Activated naive CD4-positive, alpha-beta T cell treated with anti-CD3 and anti-CD28 coated beads, Interleukin-2, amount 50 U/mL, for 24 hours (primary cell): ENCODE results near the gene APLP2.
"Not testable (repeated sequence)": the region's sequence is repeated elsewhere in the genome, so short reads cannot be mapped to it uniquely, and the experiment has no call there.

Source experiments
- H3K27ac Mint-ChIP-seq: one replicate; pipeline ENCODE4 v1.8.0; 2021; ENCODE audit warnings: mild to moderate bottlenecking, mixed read lengths
- H3K27me3 Mint-ChIP-seq: one replicate; pipeline ENCODE4 v1.8.0; 2021; ENCODE audit warnings: mixed read lengths
- H3K36me3 Mint-ChIP-seq: one replicate; pipeline ENCODE4 v1.8.0; 2021; ENCODE audit warnings: mixed read lengths
- H3K4me1 Mint-ChIP-seq: one replicate; pipeline ENCODE4 v1.8.0; 2021; ENCODE audit warnings: mixed read lengths
- H3K4me3 Mint-ChIP-seq: one replicate; pipeline ENCODE4 v1.8.0; 2021; ENCODE audit warnings: mild to moderate bottlenecking, mixed read lengths
- H3K9me3 Mint-ChIP-seq: one replicate; pipeline ENCODE4 v1.8.0; 2021; ENCODE audit warnings: mixed read lengths

APLP2 gene

GRCh38 chr11:130070846-130071200, 1.1 kb downstream of the APLP2 start:
- peaks cover 29% of the 10 kb centered on the region for H3K4me1 Mint-ChIP-seq
- H3K27me3 Mint-ChIP-seq, result no peaks in the 10 kb centered on the region
- no peaks in the 10 kb centered on the region for H3K9me3 Mint-ChIP-seq
- H3K27ac Mint-ChIP-seq, result peak overlapping the region; percentile 4
- peaks cover 3% of the 10 kb centered on the region for H3K36me3 Mint-ChIP-seq
- H3K4me3 Mint-ChIP-seq, result peak overlapping the region; percentile 91

DNA sequence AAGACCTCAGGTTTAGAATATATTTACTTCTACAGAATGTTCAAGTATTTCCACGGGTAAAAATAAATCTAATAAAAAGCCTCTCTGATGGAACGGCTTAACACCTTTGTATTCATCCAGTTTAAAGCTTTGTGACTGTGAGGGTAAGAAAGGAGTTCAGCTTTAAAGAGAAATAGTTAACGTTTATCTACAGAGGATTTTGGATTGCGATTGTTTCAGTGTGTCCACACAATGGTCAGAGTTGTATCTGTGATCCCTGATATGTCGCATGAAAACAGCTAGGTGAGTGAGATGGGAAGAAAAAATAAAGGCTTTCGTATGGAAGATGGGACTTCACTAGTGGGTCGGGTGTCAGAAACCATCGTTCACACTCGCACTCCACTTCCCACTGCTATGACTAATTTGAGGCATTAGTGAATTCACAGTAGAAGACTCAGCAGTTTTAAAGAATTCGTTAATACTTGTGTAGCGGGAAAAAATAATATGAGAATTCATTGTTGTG, 1.6 kb downstream of the APLP2 start:
- Mint-ChIP-seq H3K36me3 (peaks cover 3% of the 10 kb centered on the region), H3K4me1 (peaks cover 29% of the 10 kb centered on the region), H3K27me3 (no peaks in the 10 kb centered on the region), H3K27ac (peak overlapping the region; percentile 4), H3K9me3 (no peaks in the 10 kb centered on the region), H3K4me3 (peak overlapping the region; percentile 91)

DNA sequence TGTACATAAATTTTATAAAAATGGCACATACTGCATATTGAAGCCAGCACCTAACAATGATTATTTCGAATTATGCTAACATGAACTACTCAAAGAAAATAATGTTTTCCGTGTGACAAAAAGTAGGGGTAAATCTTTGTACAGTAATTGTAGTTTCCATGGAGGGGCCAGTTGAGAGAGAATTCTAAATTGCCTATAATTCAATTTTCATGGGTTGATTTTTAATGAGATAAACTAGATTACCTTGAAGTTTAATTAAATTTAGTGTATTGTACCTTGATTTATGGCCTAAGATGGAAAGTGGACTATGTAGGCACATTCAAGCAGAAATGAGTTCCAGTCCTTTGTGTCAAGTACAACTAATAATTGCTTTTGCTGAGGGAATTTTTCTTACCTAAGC, 5.0 kb downstream of the APLP2 start:
- H3K9me3 Mint-ChIP-seq, result no peaks in the 10 kb centered on the region
- no peak overlapping the region for H3K4me3 Mint-ChIP-seq
- H3K36me3 Mint-ChIP-seq, result peaks cover 3% of the 10 kb centered on the region
- H3K27me3 Mint-ChIP-seq, result no peaks in the 10 kb centered on the region
- no peak overlapping the region for H3K27ac Mint-ChIP-seq
- peaks cover 33% of the 10 kb centered on the region for H3K4me1 Mint-ChIP-seq

DNA sequence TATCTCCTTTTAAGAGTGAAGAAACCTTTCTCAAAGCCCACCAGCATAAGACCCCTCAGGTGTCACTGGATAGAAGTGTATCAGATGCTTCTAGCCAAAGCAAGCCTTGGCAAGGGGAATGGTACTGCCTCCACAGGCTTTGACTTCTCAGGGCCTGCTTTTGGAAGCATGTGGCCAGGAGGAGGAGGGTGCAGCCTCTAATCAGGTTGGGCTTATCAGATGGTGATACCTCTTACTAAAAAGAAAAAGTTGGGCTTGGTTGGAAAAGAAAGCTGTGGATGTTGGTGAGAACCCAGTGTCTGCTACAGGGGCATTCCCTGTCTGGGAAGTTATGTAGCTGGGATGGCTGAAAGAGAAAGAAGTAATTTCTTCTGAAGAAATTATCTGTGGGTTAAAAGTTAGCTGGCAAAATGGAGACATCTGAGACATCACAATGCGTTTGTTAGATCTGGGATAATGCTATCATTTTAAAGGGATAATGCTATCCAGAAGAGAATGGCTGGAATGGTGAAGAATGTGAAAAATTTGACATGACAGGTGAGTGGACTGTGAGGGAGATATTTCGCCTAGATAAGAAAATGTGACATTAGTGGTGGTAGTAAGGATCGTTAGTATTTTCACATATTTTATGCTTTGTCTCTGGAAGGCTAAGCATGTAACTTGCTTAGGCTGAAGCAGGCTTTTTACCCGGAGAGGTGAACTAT, 7.2 kb downstream of the APLP2 start:
- no peaks in the 10 kb centered on the region for H3K9me3 Mint-ChIP-seq
- no peak overlapping the region for H3K27ac Mint-ChIP-seq
- no peak overlapping the region for H3K4me3 Mint-ChIP-seq
- H3K4me1 Mint-ChIP-seq, result peaks cover 22% of the 10 kb centered on the region
- H3K36me3 Mint-ChIP-seq, result peaks cover 3% of the 10 kb centered on the region
- no peaks in the 10 kb centered on the region for H3K27me3 Mint-ChIP-seq

- Mint-ChIP-seq H3K4me1 (peaks cover 16% of the 10 kb centered on the region), H3K4me3 (no peak overlapping the region), H3K9me3 (no peaks in the 10 kb centered on the region), H3K27ac (no peak overlapping the region), H3K36me3 (peaks cover 1% of the 10 kb centered on the region), H3K27me3 (no peaks in the 10 kb centered on the region)
These were observed 8.0 kb downstream of the APLP2 start for GRCh38 chr11:130077671-130078070.

DNA sequence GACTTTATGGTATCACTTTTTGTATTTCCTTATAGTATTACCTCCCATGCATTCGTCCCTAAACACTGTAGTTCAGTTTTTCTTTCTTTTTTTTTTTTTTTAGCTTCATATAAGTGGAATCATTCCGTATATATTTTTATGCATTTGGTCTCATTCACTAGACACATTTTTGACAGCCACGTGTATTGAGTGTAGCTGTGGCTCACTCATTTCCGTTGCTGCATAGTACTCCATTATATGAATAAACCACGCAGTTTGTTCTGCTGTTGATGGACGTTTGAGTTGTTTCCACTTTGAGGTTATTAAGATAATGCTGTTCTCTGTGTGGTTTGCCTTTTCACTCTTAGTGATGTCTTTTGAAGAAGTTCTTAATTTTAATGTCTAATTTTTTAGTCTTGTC, 8.4 kb downstream of the APLP2 start:
- Mint-ChIP-seq H3K4me1 (peaks cover 16% of the 10 kb centered on the region), H3K27me3 (no peaks in the 10 kb centered on the region), H3K36me3 (peaks cover 1% of the 10 kb centered on the region), H3K27ac (no peak overlapping the region), H3K4me3 (no peak overlapping the region), H3K9me3 (no peaks in the 10 kb centered on the region)

GRCh38 chr11:130085671-130086290, 16.1 kb downstream of the APLP2 start:
- Mint-ChIP-seq H3K4me1 (peaks cover 28% of the 10 kb centered on the region), H3K36me3 (peaks cover 9% of the 10 kb centered on the region), H3K27me3 (no peaks in the 10 kb centered on the region), H3K27ac (no peak overlapping the region), H3K4me3 (no peak overlapping the region), H3K9me3 (no peaks in the 10 kb centered on the region)

- no peak overlapping the region for H3K27ac Mint-ChIP-seq
- no peak overlapping the region for H3K4me3 Mint-ChIP-seq
These were observed 17.0 kb downstream of the APLP2 start for GRCh38 chr11:130086669-130087068.

DNA sequence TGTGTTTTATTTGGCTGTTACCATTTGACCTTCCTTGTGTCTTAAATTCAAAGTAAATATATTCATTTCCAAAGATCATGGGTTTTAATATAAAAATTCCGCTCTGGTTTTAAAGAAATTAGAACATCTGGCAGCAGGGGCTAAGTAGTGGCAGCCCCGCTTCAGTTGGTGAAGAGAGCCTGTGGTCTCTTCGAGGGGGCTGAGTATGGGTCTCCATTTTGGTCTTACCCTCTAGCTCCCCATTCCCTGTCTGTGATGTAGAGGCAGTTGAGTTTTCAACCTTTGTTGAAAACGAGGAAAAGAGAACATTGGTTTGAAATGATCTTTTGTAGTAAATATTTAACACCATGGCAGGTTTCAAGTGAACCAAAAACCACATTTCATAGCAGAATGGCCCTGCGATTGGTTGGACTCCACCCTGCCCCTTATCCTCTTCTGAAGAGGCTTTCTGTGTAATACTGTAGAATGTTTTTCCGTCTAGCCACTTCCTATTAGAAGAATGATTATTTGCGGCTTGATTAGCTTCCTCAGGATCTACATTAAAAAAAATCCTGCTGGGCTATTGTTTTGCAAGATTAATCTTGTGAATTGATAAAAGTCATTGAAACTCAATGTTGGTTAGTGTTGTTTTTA, 17.7 kb downstream of the APLP2 start:
- Mint-ChIP-seq H3K4me1 (peaks cover 28% of the 10 kb centered on the region), H3K27me3 (no peaks in the 10 kb centered on the region)

More at GRCh38 chr11:130086669-130087068, 17.0 kb downstream of the APLP2 start:
- Mint-ChIP-seq H3K4me1 (peaks cover 28% of the 10 kb centered on the region), H3K36me3 (peaks cover 9% of the 10 kb centered on the region), H3K9me3 (no peaks in the 10 kb centered on the region), H3K27me3 (no peaks in the 10 kb centered on the region)

DNA sequence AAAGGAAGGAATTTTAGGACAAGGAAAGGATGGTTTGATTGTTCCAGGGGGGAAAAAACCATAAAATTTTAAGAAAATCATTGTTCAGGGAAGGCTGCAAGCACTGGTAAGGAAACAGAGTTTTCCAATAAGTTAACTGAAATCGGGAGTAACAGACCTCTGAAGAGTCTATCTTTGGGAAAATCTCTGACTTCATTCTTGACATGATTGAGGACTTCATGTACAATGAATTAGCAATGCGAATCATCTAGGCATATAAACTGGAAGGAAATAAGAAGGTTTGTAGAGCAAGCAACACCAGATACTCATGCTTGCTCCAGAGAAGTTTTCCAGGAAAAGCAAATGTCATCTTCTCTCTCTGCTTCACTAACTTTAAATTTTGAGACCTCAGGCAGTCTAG, 18.5 kb downstream of the APLP2 start:
- H3K4me1 Mint-ChIP-seq, result peaks cover 30% of the 10 kb centered on the region
- H3K27me3 Mint-ChIP-seq, result no peaks in the 10 kb centered on the region
- no peak overlapping the region for H3K27ac Mint-ChIP-seq
- H3K36me3 Mint-ChIP-seq, result peaks cover 11% of the 10 kb centered on the region
- H3K4me3 Mint-ChIP-seq, result no peak overlapping the region
- H3K9me3 Mint-ChIP-seq, result no peaks in the 10 kb centered on the region

More for the DNA sequence above, 17.7 kb downstream of the APLP2 start:
- H3K36me3 Mint-ChIP-seq, result peaks cover 9% of the 10 kb centered on the region
- no peak overlapping the region for H3K4me3 Mint-ChIP-seq
- no peaks in the 10 kb centered on the region for H3K9me3 Mint-ChIP-seq
- no peak overlapping the region for H3K27ac Mint-ChIP-seq

- Mint-ChIP-seq H3K9me3 (no peaks in the 10 kb centered on the region), H3K27me3 (no peaks in the 10 kb centered on the region), H3K27ac (no peak overlapping the region), H3K4me1 (peaks cover 33% of the 10 kb centered on the region), H3K4me3 (no peak overlapping the region), H3K36me3 (peaks cover 11% of the 10 kb centered on the region)
These were observed 19.4 kb downstream of the APLP2 start for GRCh38 chr11:130088919-130089673.

DNA sequence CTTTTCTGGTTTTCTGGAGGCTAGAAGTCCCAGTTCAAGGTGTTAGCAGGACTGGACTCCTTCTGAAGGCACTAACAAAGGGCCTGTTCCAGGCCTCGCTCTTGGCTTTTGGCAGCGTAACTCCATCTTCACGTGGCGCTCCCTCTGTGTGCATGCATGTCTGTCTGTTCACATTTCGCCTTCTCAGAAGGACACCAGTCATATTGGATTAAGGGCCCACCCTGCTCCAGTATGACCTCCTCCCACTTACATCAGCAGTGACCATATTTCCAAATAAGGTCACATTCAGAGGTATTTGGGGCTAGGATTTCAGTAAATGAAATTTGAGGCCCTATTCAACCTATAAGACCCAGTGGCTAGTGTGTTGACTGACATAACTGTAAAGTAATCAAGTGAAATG, 20.0 kb downstream of the APLP2 start:
- no peak overlapping the region for H3K4me3 Mint-ChIP-seq
- H3K4me1 Mint-ChIP-seq, result peaks cover 31% of the 10 kb centered on the region
- H3K36me3 Mint-ChIP-seq, result peaks cover 8% of the 10 kb centered on the region
- H3K9me3 Mint-ChIP-seq, result no peaks in the 10 kb centered on the region
- no peak overlapping the region for H3K27ac Mint-ChIP-seq
- H3K27me3 Mint-ChIP-seq, result no peaks in the 10 kb centered on the region

DNA sequence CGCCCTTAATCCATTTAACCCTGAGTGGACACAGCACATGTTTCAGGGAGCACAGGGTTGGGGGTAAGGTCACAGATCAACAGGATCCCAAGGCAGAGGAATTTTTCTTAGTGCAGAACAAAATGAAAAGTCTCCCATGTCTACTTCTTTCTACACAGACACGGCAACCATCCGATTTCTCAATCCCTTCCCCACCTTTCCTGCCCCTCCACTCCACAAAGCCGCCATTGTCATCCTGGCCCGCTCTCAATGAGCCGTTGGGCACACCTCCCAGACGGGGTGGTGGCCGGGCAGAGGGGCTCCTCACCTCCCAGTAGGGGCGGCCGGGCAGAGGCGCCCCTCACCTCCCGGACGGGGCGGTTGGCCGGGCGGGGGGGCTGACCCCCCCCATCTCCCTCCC, 20.8 kb downstream of the APLP2 start:
- H3K4me3 Mint-ChIP-seq, H3K27me3 Mint-ChIP-seq, H3K27ac Mint-ChIP-seq, H3K36me3 Mint-ChIP-seq, H3K9me3 Mint-ChIP-seq: not testable (repeated sequence)
- peaks cover 36% of the 10 kb centered on the region for H3K4me1 Mint-ChIP-seq

DNA sequence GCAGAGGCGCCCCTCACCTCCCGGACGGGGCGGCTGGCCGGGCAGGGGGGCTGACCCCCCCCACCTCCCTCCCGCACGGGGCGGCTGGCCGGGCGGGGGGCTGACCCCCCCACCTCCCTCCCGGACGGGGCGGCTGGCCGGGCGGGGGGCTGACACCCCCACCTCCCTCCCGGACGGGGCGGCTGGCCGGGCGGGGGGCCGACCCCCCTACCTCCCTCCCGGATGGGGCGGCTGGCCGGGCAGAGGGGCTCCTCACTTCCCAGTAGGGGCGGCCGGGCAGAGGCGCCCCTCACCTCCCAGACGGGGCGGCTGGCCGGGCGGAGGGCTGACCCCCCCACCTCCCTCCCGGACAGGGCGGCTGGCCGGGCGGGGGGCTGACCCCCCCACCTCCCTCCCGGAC, 21.5 kb downstream of the APLP2 start:
- H3K36me3 Mint-ChIP-seq, H3K9me3 Mint-ChIP-seq, H3K27me3 Mint-ChIP-seq, H3K27ac Mint-ChIP-seq, H3K4me3 Mint-ChIP-seq: not testable (repeated sequence)
- peaks cover 36% of the 10 kb centered on the region for H3K4me1 Mint-ChIP-seq

DNA sequence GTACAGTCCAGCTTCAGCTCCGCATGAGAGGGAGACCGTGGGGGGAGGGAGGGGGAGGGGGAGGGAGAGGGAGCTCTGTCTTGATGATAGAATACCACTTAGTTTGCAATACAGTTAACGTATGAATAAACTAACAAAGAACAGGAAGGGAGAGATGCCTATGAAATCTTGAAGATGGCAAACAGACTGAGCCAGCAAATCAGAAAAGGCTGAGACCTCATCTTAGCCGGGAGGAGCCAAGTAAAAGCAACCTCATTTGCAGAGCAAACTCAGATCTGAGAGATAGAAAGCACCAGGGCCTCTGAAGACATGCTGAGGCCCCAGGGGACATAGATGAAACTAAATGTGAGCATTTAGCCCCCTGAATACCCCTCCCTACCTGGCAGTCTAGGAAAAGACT, 23.0 kb downstream of the APLP2 start:
- Mint-ChIP-seq H3K4me3 (no peak overlapping the region), H3K4me1 (peaks cover 27% of the 10 kb centered on the region), H3K9me3 (no peaks in the 10 kb centered on the region), H3K36me3 (peaks cover 6% of the 10 kb centered on the region), H3K27me3 (no peaks in the 10 kb centered on the region), H3K27ac (no peak overlapping the region)

- Mint-ChIP-seq H3K36me3 (peaks cover 4% of the 10 kb centered on the region), H3K9me3 (no peaks in the 10 kb centered on the region), H3K4me3 (no peak overlapping the region)
These were observed 24.9 kb downstream of the APLP2 start for GRCh38 chr11:130094614-130095013.

More at GRCh38 chr11:130094614-130095013, 24.9 kb downstream of the APLP2 start:
- Mint-ChIP-seq H3K4me1 (peaks cover 23% of the 10 kb centered on the region), H3K27me3 (no peaks in the 10 kb centered on the region), H3K27ac (no peak overlapping the region)
